ENCODE results near the gene RABAC1.
"Not testable (repeated sequence)": the region's sequence is repeated elsewhere in the genome, so short reads cannot be mapped to it uniquely, and the experiment has no call there.

The RABAC1 gene

GRCh38 chr19:41944336-41944735 is 14.8 kb downstream of the RABAC1 start:
- DNase-seq, result no peak

- no peak for DNase-seq
Measured at GRCh38 chr19:41941410-41942202, 17.5 kb downstream of the RABAC1 start.

- DNase-seq, result no peak
Measured at GRCh38 chr19:41940731-41941409, 18.3 kb downstream of the RABAC1 start.

GRCh38 chr19:41939861-41940730 is 19.0 kb downstream of the RABAC1 start:
- no peak for DNase-seq

- not testable (repeated sequence) for DNase-seq
Measured at GRCh38 chr19:41939209-41939608, 19.9 kb downstream of the RABAC1 start.

GRCh38 chr19:41937525-41938468 is 21.3 kb downstream of the RABAC1 start:
- DNase-seq, result peak; percentile 49

- no peak for DNase-seq
Measured at GRCh38 chr19:41936961-41937360, 22.2 kb downstream of the RABAC1 start.

GRCh38 chr19:41936416-41936850 is 22.7 kb downstream of the RABAC1 start:
- DNase-seq, result no peak

- DNase-seq, result no peak
Measured at GRCh38 chr19:41935760-41936415, 23.2 kb downstream of the RABAC1 start.

GRCh38 chr19:41934849-41935374 is 24.2 kb downstream of the RABAC1 start:
- peak; percentile 83 for DNase-seq

- DNase-seq, result peak; percentile 49
Measured at GRCh38 chr19:41933693-41934426, 25.3 kb downstream of the RABAC1 start.

GRCh38 chr19:41932720-41933332 is 26.3 kb downstream of the RABAC1 start:
- DNase-seq, result no peak

GRCh38 chr19:41932259-41932719 is 26.8 kb downstream of the RABAC1 start:
- DNase-seq, result no peak

GRCh38 chr19:41930926-41931592 is 28.1 kb downstream of the RABAC1 start:
- peak; percentile 58 for DNase-seq

GRCh38 chr19:41930322-41930722 is 28.8 kb downstream of the RABAC1 start:
- DNase-seq, result no peak

- DNase-seq, result no peak
Measured at GRCh38 chr19:41929536-41930071, 29.5 kb downstream of the RABAC1 start.

- DNase-seq, result peak; percentile 59
Measured at GRCh38 chr19:41928754-41929535, 30.2 kb downstream of the RABAC1 start.

- peak; percentile 46 for DNase-seq
Measured at GRCh38 chr19:41928221-41928683, 30.9 kb downstream of the RABAC1 start, which contains the start of gene ERFL. Gene ERFL, minus strand, starts transcription at chr19:41928449. Its CDS starts 15,530 bp downstream, at chr19:41912919.
